HCT116 (cell line): ENCODE results near the gene THSD7B. TPM values are rescaled to one million over a fixed set of nuclear protein-coding genes. Genes with fewer than 3 reads are reported as not detected.

ENCODE experiments used
- ATAC-seq: fragments of 200-7000 bp; cut with Tn5 transposase; 2 replicates; pipeline ENCODE4 v1.9.1; 2020; ENCODE audit warnings: mild to moderate bottlenecking, moderate library complexity
- BruUV-seq: library from RNA; stranded (reverse); fragments of 400-500 nt; replicated peaks from 2 replicates; lab custom pipeline; 2021; lab: Mats Ljungman, UMichigan
- CTCF ChIA-PET: fragments of 300-600 bp; sonication (Branson Sonifier 250); formaldehyde crosslinking; loops from one replicate; lab custom pipeline; 2021; ENCODE audit warnings: antibody characterized with exemption; lab: Charles Lee
- POLR2A ChIA-PET: fragments of 300-600, 350-600 bp; sonication (Branson Sonifier 250); formaldehyde crosslinking; loops from one replicate; lab custom pipeline; 2021; ENCODE audit warnings: antibody characterized with exemption; lab: Charles Lee
- RAD21 ChIA-PET, 2 experiments: fragments of 300-600 bp; sonication (Branson Sonifier 250); formaldehyde crosslinking; loops; one replicate each; lab custom pipeline; 2023; ENCODE audit warnings: low total read pairs in 2 of 2; ENCODE audit not compliant: uncharacterized antibody in 2 of 2, unreplicated experiment in 2 of 2, low non-redundant PET in 1 of 2; lab: Charles Lee
- DNase-seq: peaks from one replicate; pipeline ENCODE4 v3.0.0-alpha.2; 2010; ENCODE audit warnings: low read depth, low spot score
- H2AFZ ChIP-seq: fragments of 200-600 bp; shearing (Covaris generic), sonication (generic); 2 replicates; pipeline ENCODE4 v1.6.1; 2017; ENCODE audit warnings: low read depth, mixed run types, mixed read lengths, antibody characterized with exemption, low read length; ENCODE audit not compliant: poor library complexity, severe bottlenecking
- H3K27ac ChIP-seq: 2 replicates; pipeline ENCODE4 v1.5.1; 2012; ENCODE audit warnings: low read depth, low read length
- H3K27me3 ChIP-seq: fragments of 200-600 bp; sonication (generic); 2 replicates; pipeline ENCODE4 v1.6.1; 2016; ENCODE audit warnings: mixed run types, low read length, mixed read lengths; ENCODE audit not compliant: insufficient read depth
- H3K36me3 ChIP-seq, 2 experiments: fragments of 200-500 bp in 1 of 2; fragments of 200-600 bp in 1 of 2; sonication (Bioruptor generic) in 1 of 2; sonication (generic) in 1 of 2; 2 replicates each; pipeline versions ENCODE4 v1.5.1 to v1.6.1; 2014 to 2016; ENCODE audit warnings: low read length in 2 of 2, inconsistent platforms in 1 of 2, mixed read lengths in 1 of 2, mixed run types in 1 of 2; ENCODE audit not compliant: insufficient read depth in 2 of 2, control insufficient read depth in 1 of 2
- H3K4me1 ChIP-seq, 2 experiments: fragments of 200-600 bp in 1 of 2; sonication (generic) in 1 of 2; 2 replicates each; pipeline versions ENCODE4 v1.5.1 to v1.6.1; 2012 to 2017; ENCODE audit warnings: low read length in 2 of 2, inconsistent platforms in 1 of 2, mild to moderate bottlenecking in 1 of 2, mixed read lengths in 1 of 2, mixed run types in 1 of 2, moderate library complexity in 1 of 2; ENCODE audit not compliant: insufficient read depth in 2 of 2, control insufficient read depth in 1 of 2
- H3K4me2 ChIP-seq: fragments of 200-600 bp; sonication (generic); 2 replicates; pipeline ENCODE4 v1.6.1; 2017; ENCODE audit warnings: mixed run types, low read length, mixed read lengths
- H3K4me3 ChIP-seq, 2 experiments: fragments of 200-600 bp in 1 of 2; sonication (generic) in 1 of 2; replicated peaks in 1 of 2; 2 replicates each; pipeline ENCODE4 v1.5.1; 2011 to 2016; ENCODE audit warnings: low read length in 2 of 2, control low read depth in 1 of 2, low read depth in 1 of 2, mild to moderate bottlenecking in 1 of 2, mixed read lengths in 1 of 2, mixed run types in 1 of 2
- H3K79me2 ChIP-seq: fragments of 200-600 bp; sonication (generic); 2 replicates; pipeline ENCODE4 v1.6.1; 2017; ENCODE audit warnings: mild to moderate bottlenecking, mixed run types, low read length, moderate library complexity, mixed read lengths; ENCODE audit not compliant: insufficient read depth
- H3K9ac ChIP-seq: fragments of 200-600 bp; sonication (generic); 2 replicates; pipeline ENCODE4 v1.6.1; 2016; ENCODE audit warnings: low read length, mixed read lengths
- H3K9me2 ChIP-seq: fragments of 200-600 bp; sonication (generic), shearing (Covaris generic); 2 replicates; pipeline ENCODE4 v1.6.1; 2017; ENCODE audit warnings: mixed run types, mild to moderate bottlenecking, moderate library complexity; ENCODE audit not compliant: insufficient read depth
- H3K9me3 ChIP-seq, 2 experiments: fragments of 200-500 bp in 1 of 2; fragments of 200-600 bp in 1 of 2; sonication (Bioruptor generic) in 1 of 2; sonication (generic) in 1 of 2; 2 replicates each; pipeline ENCODE4 v1.6.1; 2014 to 2017; ENCODE audit warnings: low read length in 2 of 2, mixed read lengths in 2 of 2, inconsistent platforms in 1 of 2, low read depth in 1 of 2, mild to moderate bottlenecking in 1 of 2, mixed run types in 1 of 2, moderate library complexity in 1 of 2; ENCODE audit not compliant: control insufficient read depth in 1 of 2, insufficient read depth in 1 of 2
- H4K20me1 ChIP-seq: fragments of 200-600 bp; sonication (generic), shearing (Covaris generic); 2 replicates; pipeline ENCODE4 v1.6.1; 2017; ENCODE audit warnings: mixed run types, mild to moderate bottlenecking, moderate library complexity; ENCODE audit not compliant: insufficient read depth
- ATF3 ChIP-seq: IDR thresholded peaks from 2 replicates; pipeline ENCODE4 v1.6.1; 2012
- JUND ChIP-seq: IDR thresholded peaks from 2 replicates; pipeline ENCODE4 v1.6.1; 2012
- RAD21 ChIP-seq: IDR thresholded peaks from 2 replicates; pipeline ENCODE4 v1.6.1; 2012; ENCODE audit warnings: low read depth, mild to moderate bottlenecking
- SRF ChIP-seq: IDR thresholded peaks from 2 replicates; pipeline ENCODE4 v1.6.1; 2012; ENCODE audit warnings: low read depth
- YY1 ChIP-seq: IDR thresholded peaks from 2 replicates; pipeline ENCODE4 v1.6.1; 2011; ENCODE audit warnings: low read length, low read depth, moderate library complexity, mild to moderate bottlenecking; ENCODE audit not compliant: insufficient replicate concordance; ENCODE audit errors: extremely low read depth
- ZBTB33 ChIP-seq: IDR thresholded peaks from 2 replicates; pipeline ENCODE4 v1.6.1; 2011; ENCODE audit warnings: mild to moderate bottlenecking, low read length, moderate library complexity; ENCODE audit not compliant: insufficient replicate concordance; ENCODE audit errors: extremely low read depth
- intact Hi-C: fragments of 100-400 bp; cut with micrococcal nuclease; formaldehyde crosslinking; loops from 2 replicates; pipeline ENCODE4 v1.10.0; 2022
- total RNA-seq: library from RNA; stranded (reverse); gene quantifications from one replicate; pipeline ENCODE4 v1.2.1, GENCODE V29; 2021; ENCODE audit not compliant: unreplicated experiment
- TF ChIP-seq, protein P1 (sequence below), 3 experiments: fragments of 200-600 bp in 1 of 3; sonication (generic) in 1 of 3; IDR thresholded peaks in 2 of 3; conservative IDR thresholded peaks in 1 of 3; 2 replicates each; pipeline ENCODE4 v1.5.1; 2012 to 2017; ENCODE audit warnings: low read depth in 2 of 3, low read length in 2 of 3, antibody characterized with exemption in 1 of 3, borderline replicate concordance in 1 of 3, control low read depth in 1 of 3, mild to moderate bottlenecking in 1 of 3, mixed read lengths in 1 of 3, mixed run types in 1 of 3, moderate library complexity in 1 of 3; ENCODE audit not compliant: insufficient read depth in 1 of 3

The THSD7B gene
- total RNA-seq, 1 experiment from 2014 or later, result not detected

DNA sequence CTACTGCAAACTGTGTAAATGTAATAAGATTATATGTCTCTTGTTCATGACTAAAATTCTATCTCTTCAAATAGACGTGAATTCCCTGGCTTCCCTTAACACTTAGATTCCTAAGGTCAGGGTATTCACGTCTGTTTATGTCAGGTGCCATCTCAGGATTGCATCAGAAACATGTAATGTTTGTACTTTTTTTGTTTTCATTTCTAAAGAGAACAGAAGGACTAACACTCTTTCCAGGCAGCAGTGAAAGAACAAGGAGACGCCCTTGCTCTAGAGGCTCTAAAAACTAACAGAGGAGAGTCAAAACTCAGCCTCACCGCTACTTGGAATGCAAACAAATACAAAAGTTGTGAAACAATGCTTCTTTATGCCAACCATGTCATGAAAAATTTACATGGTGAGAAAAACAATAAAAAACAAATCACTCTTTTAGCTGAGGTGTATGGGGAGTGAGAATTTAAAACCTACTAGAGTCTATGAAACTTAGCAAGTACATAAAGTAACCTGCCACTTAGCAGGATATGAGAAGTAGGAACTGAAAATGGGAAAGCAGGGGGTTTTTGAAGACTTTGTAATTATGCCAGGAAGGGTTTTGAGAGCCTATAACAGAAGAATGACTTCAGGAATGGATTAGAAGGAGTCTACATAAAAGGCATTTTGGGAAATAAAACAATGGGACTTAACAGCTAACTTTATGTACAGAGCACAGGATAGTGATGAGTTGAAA, 522.7 kb downstream of the THSD7B start:
- Histone ChIP-seq H3K9me3 (peaks cover 0 to 9% of the 10 kb centered on the region in 2 experiments; a peak in 2 of 4 replicates), H3K4me3 (no peak overlapping the region), H3K9ac (no peak overlapping the region), H3K4me1 (no peaks in the 10 kb centered on the region), H4K20me1 (no peaks in the 10 kb centered on the region), H3K27ac (no peak overlapping the region), H3K9me2 (no peaks in the 10 kb centered on the region), H3K27me3 (no peaks in the 10 kb centered on the region), H2AFZ (no peak overlapping the region), H3K36me3 (no peaks in the 10 kb centered on the region), H3K4me2 (no peak overlapping the region), H3K79me2 (no peaks in the 10 kb centered on the region)
- RAD21 ChIA-PET, result no interaction called here
- BruUV-seq, result no TSS peak
- ATAC-seq, result no peak
- no peak for DNase-seq
- POLR2A ChIA-PET, result no interaction called here
- TF ChIP-seq RAD21, result no peak
- CTCF ChIA-PET, result no interaction called here
- intact Hi-C loops, result no loop called here

GRCh38 chr2:137291836-137292570, 526.7 kb downstream of the THSD7B start:
- H3K79me2 ChIP-seq, result no peaks in the 10 kb centered on the region
- intact Hi-C loops, result no loop called here
- ATAC-seq (no peak), DNase-seq (no peak)
- no peak overlapping the region for H3K4me3 ChIP-seq
- no peak overlapping the region for H3K9ac ChIP-seq
- RAD21 ChIA-PET, result no interaction called here
- H3K36me3 ChIP-seq, result no peaks in the 10 kb centered on the region
- no peak overlapping the region for H3K27ac ChIP-seq
- peaks cover 3 to 15% of the 10 kb centered on the region in 2 experiments; a peak in 2 of 4 replicates for H3K9me3 ChIP-seq
- no peak overlapping the region for H2AFZ ChIP-seq
- H3K9me2 ChIP-seq, result no peaks in the 10 kb centered on the region
- TF ChIP-seq ZBTB33 (no peak), JUND (no peak), YY1 (no peak), SRF (no peak), ATF3 (no peak)
- TF ChIP-seq, protein P1, sequence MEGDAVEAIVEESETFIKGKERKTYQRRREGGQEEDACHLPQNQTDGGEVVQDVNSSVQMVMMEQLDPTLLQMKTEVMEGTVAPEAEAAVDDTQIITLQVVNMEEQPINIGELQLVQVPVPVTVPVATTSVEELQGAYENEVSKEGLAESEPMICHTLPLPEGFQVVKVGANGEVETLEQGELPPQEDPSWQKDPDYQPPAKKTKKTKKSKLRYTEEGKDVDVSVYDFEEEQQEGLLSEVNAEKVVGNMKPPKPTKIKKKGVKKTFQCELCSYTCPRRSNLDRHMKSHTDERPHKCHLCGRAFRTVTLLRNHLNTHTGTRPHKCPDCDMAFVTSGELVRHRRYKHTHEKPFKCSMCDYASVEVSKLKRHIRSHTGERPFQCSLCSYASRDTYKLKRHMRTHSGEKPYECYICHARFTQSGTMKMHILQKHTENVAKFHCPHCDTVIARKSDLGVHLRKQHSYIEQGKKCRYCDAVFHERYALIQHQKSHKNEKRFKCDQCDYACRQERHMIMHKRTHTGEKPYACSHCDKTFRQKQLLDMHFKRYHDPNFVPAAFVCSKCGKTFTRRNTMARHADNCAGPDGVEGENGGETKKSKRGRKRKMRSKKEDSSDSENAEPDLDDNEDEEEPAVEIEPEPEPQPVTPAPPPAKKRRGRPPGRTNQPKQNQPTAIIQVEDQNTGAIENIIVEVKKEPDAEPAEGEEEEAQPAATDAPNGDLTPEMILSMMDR (IDR thresholded peaks at IDR 0.05 in 2 of 3, conservative IDR thresholded peaks at IDR 0.05 in 1 of 3; ENCODE audit: borderline replicate concordance in 1 of 3, insufficient read depth in 1 of 3, low read depth in 2 of 3, low read length in 2 of 3), result no peak
- TF ChIP-seq, all 23 proteins: peak for 0
- Histone ChIP-seq H4K20me1 (no peaks in the 10 kb centered on the region), H3K4me1 (no peaks in the 10 kb centered on the region), H3K4me2 (no peak overlapping the region), H3K27me3 (no peaks in the 10 kb centered on the region)
- no TSS peak for BruUV-seq
- ChIA-PET CTCF (no interaction called here), POLR2A (no interaction called here)
